D721Med (cell line): ENCODE measurements around the gene SLC25A40.

Source experiments
- DNase-seq: peaks from one replicate; pipeline ENCODE4 v3.0.0; 2011; ENCODE audit warnings: low spot score; ENCODE audit not compliant: insufficient read length
- FAIRE-seq: peaks from 2 replicates; lab custom pipeline; 2011; peaks lifted over from hg19 to GRCh38; lab: Jason Lieb, UNC
- CTCF ChIP-seq: IDR thresholded peaks from 2 replicates; pipeline ENCODE4 v1.5.1; 2012; ENCODE audit warnings: mild to moderate bottlenecking, control low read depth; ENCODE audit not compliant: insufficient read depth; ENCODE audit errors: missing control alignments

SLC25A40 gene

DNA sequence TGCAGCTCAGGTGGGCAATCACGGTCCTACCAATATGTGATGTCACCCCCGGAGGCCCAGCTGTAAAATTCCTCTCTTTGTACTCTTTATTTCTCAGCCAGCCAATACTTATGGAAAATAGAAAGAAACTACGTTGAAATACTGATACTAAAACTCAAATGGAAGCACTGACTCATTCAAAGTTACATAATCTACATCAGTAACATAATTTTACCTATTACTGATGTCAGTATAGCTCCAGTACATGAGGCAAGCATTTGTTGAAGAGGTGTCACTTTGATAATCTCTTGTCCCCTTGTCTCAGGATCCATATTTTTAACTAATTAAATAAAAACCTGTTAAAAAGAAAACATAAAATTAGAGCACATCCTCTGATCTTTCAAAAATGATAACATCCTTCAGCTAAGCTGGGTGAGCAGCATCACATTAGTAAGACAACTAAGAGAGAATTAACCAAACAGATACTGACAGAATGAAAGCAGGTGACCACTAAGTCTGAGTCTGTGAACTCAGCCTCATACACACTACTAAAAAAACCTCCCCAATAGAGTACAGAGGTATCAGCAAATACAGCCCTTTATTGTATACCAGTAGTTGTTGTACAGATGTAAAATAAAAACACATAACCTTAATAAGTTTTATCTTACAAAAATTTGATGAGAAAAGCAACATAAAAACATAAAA, 17.6 kb downstream of the SLC25A40 start:
- no peak for DNase-seq
- FAIRE-seq, result no peak
- TF ChIP-seq CTCF, result no peak

- no peak for DNase-seq
- no peak for FAIRE-seq
- TF ChIP-seq CTCF, result no peak
These were observed 22.8 kb downstream of the SLC25A40 start for GRCh38 chr7:87853237-87853864.

DNA sequence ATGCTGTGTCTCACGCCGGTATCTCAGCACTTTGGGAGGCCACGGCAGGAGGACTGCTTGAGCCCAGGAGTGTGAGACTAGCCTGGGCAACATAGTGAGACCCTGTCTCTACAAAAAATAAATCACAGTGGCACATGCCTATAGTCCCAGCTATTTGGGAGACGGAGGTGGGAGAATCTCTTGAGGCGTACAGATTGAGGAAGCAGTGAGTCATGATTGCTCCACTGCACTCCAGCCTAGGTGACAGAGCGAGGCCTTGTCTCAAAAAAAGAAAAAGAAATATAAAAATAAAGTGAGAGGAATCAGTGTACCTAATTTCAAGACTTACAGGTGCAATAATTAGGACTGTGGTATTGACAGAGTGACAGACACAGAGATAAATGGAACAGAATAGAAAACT, 23.9 kb downstream of the SLC25A40 start:
- no peak for TF ChIP-seq CTCF
- no peak for DNase-seq
- FAIRE-seq, result no peak

GRCh38 chr7:87850836-87851593, 25.1 kb downstream of the SLC25A40 start:
- no peak for DNase-seq
- FAIRE-seq, result no peak
- TF ChIP-seq CTCF, result no peak

GRCh38 chr7:87837597-87837996, 38.6 kb downstream of the SLC25A40 start:
- no peak for DNase-seq

DNA sequence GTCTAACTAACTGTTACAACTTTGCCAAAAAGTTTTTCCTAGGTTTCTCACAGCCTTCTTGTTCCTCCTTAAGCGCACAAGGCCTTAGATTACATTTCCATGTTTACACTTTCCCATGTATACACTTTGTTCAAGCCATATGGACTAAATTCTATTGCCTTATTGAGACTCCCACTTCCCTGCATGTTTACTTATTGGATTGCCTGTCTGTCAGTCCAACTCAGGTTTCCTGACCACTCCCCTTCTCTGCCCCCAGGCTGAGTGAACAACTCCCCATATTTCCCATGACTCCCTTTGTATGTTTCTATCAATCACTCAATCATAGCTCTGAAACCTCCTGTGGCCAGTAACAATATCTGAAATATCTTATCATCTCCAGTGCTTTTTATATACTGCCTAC, 43.0 kb downstream of the SLC25A40 start:
- no peak for TF ChIP-seq CTCF
- no peak for DNase-seq
- FAIRE-seq, result no peak

More at GRCh38 chr7:87837597-87837996, 38.6 kb downstream of the SLC25A40 start:
- TF ChIP-seq CTCF, result no peak
- no peak for FAIRE-seq
